Activated CD8-positive, alpha-beta memory T cell treated with anti-CD3 and anti-CD28 coated beads for 1 hour (primary cell): ENCODE data around the gene TSGA10IP.
"Not testable (repeated sequence)": the region's sequence is repeated elsewhere in the genome, so short reads cannot be mapped to it uniquely, and the experiment has no call there.

Experiments used
- DNase-seq, 2 donors: peaks; one replicate each; pipeline ENCODE4 v3.0.0-alpha.2; 2020; ENCODE audit warnings: low read depth in 1 of 2; ENCODE audit errors: extremely low read depth in 1 of 2

Gene TSGA10IP

GRCh38 chr11:65945941-65946558, 770 bp downstream of the TSGA10IP start:
- no peak for DNase-seq

- DNase-seq: no peak
Observed at GRCh38 chr11:65946655-65947054, 1.4 kb downstream of the TSGA10IP start.

GRCh38 chr11:65947133-65947532, 1.9 kb downstream of the TSGA10IP start:
- no peak for DNase-seq

- no peak for DNase-seq
Observed at GRCh38 chr11:65947603-65948125, 2.4 kb downstream of the TSGA10IP start.

- not testable (repeated sequence) for DNase-seq
Observed at GRCh38 chr11:65950711-65951110, 5.4 kb downstream of the TSGA10IP start.

- not testable (repeated sequence) for DNase-seq
Observed at GRCh38 chr11:65951641-65952040, 6.4 kb downstream of the TSGA10IP start.

- no peak for DNase-seq
Observed at GRCh38 chr11:65952052-65952521, 6.8 kb downstream of the TSGA10IP start.

GRCh38 chr11:65953471-65953870, 8.2 kb downstream of the TSGA10IP start:
- no peak for DNase-seq

GRCh38 chr11:65954771-65955170, 9.5 kb downstream of the TSGA10IP start:
- DNase-seq: no peak

GRCh38 chr11:65958291-65958690, 13.0 kb downstream of the TSGA10IP start:
- DNase-seq: no peak

- DNase-seq: no peak
Observed at GRCh38 chr11:65958774-65959420, 13.6 kb downstream of the TSGA10IP start.

- DNase-seq: no peak
Observed at GRCh38 chr11:65960824-65961266, 15.6 kb downstream of the TSGA10IP start.

GRCh38 chr11:65961267-65962140, 16.2 kb downstream of the TSGA10IP start, which contains the start of gene SART1:
SART1 (plus strand) TSS chr11:65961734; CDS start chr11:65961781, 47 bp downstream.
- peak; percentile 90 to 91 for DNase-seq

GRCh38 chr11:65962141-65962564, 16.9 kb downstream of the TSGA10IP start:
- no peak for DNase-seq

GRCh38 chr11:65964906-65965305, 19.6 kb downstream of the TSGA10IP start:
- no peak for DNase-seq

GRCh38 chr11:65965986-65966762, 20.9 kb downstream of the TSGA10IP start:
- DNase-seq: no peak

GRCh38 chr11:65967329-65967934, 22.2 kb downstream of the TSGA10IP start:
- no peak for DNase-seq

- DNase-seq: no peak
Observed at GRCh38 chr11:65968600-65969482, 23.6 kb downstream of the TSGA10IP start.

GRCh38 chr11:65972116-65972515, 26.8 kb downstream of the TSGA10IP start:
- DNase-seq: no peak
